ENCODE results near the gene LAMC2.

LAMC2 gene

GRCh38 chr1:183290628-183291027 lies 104.6 kb downstream of the LAMC2 start:
- CTCF ChIA-PET, result no interaction called here
- POLR2A ChIA-PET (ENCODE audit: low non-redundant PET), result interaction anchor here (1.0 kb wide), 1 partner anchor 41 kb away, joined by 3 read pairs; no protein-coding TSS in a partner anchor
- no peak overlapping the region for H3K27ac ChIP-seq
- no peak for DNase-seq (ENCODE audit: low spot score)
- TF ChIP-seq CTCF (conservative IDR thresholded peaks at IDR 0.05; ENCODE audit: low read depth), result no peak

- POLR2A ChIA-PET (ENCODE audit: low non-redundant PET), result no interaction called here
- DNase-seq (ENCODE audit: low spot score), result no peak
- CTCF ChIA-PET, result no interaction called here
- no peak overlapping the region for H3K27ac ChIP-seq
- TF ChIP-seq CTCF (conservative IDR thresholded peaks at IDR 0.05; ENCODE audit: low read depth), result no peak
These were observed 105.2 kb downstream of the LAMC2 start for GRCh38 chr1:183291216-183291762.

GRCh38 chr1:183291802-183292514 lies 105.9 kb downstream of the LAMC2 start:
- DNase-seq (ENCODE audit: low spot score), result no peak
- TF ChIP-seq CTCF (conservative IDR thresholded peaks at IDR 0.05; ENCODE audit: low read depth), result no peak
- no peak overlapping the region for H3K27ac ChIP-seq
- ChIA-PET CTCF (interaction anchor here (0.7 to 1.0 kb wide), 2 partner anchors 8 to 27 kb away, joined by 4 to 5 read pairs; no protein-coding TSS in a partner anchor), POLR2A (ENCODE audit: low non-redundant PET) (no interaction called here)

- ChIA-PET CTCF (interaction anchor here (0.6 to 1.3 kb wide), 3 partner anchors 13 to 309 kb away, joined by 3 to 8 read pairs (median 4); no protein-coding TSS in a partner anchor), POLR2A (ENCODE audit: low non-redundant PET) (no interaction called here)
- no peak for DNase-seq (ENCODE audit: low spot score)
- no peak for TF ChIP-seq CTCF (conservative IDR thresholded peaks at IDR 0.05; ENCODE audit: low read depth)
- H3K27ac ChIP-seq, result no peak overlapping the region
These were observed 107.2 kb downstream of the LAMC2 start for GRCh38 chr1:183293241-183293640.

GRCh38 chr1:183293876-183294275 lies 107.8 kb downstream of the LAMC2 start:
- DNase-seq (ENCODE audit: low spot score), result no peak
- TF ChIP-seq CTCF (conservative IDR thresholded peaks at IDR 0.05; ENCODE audit: low read depth), result no peak
- H3K27ac ChIP-seq, result no peak overlapping the region
- ChIA-PET CTCF (interaction anchor here (1.2 to 1.3 kb wide), 2 partner anchors 12 to 25 kb away, joined by 3 to 8 read pairs; no protein-coding TSS in a partner anchor), POLR2A (ENCODE audit: low non-redundant PET) (no interaction called here)
